Neural cell (in vitro differentiated cells): Measurements from ENCODE around the gene COPS9. TPM values are rescaled to one million over a fixed set of nuclear protein-coding genes. Genes with fewer than 3 reads are reported as not detected.

Experiments
- H2AFZ ChIP-seq: fragments of 200-600, 300-800 bp; sonication (generic), shearing (Covaris generic); 2 replicates; pipeline ENCODE4 v1.6.0; 2014; ENCODE audit warnings: low read depth, mild to moderate bottlenecking, antibody characterized with exemption, low read length, moderate library complexity
- H3F3A ChIP-seq: fragments of 200-600 bp; shearing (Covaris generic); 2 replicates; pipeline ENCODE4 v1.6.1; 2016; ENCODE audit warnings: mild to moderate bottlenecking, moderate library complexity, mixed read lengths, antibody characterized with exemption, low read length; ENCODE audit not compliant: insufficient read depth, poor library complexity, severe bottlenecking
- H3K27ac ChIP-seq: fragments of 200-600, 300-800 bp; sonication (generic), shearing (Covaris generic); 2 replicates; pipeline ENCODE4 v1.5.1; 2014; ENCODE audit warnings: mild to moderate bottlenecking, low read length, moderate library complexity
- H3K27me3 ChIP-seq: fragments of 300-800, 200-600 bp; sonication (generic), shearing (Covaris generic); 2 replicates; pipeline ENCODE4 v1.6.0; 2014; ENCODE audit warnings: mild to moderate bottlenecking, low read depth, low read length, moderate library complexity; ENCODE audit not compliant: insufficient read depth
- H3K36me3 ChIP-seq: fragments of 300-800, 200-600 bp; sonication (generic), shearing (Covaris generic); 2 replicates; pipeline ENCODE4 v1.5.1; 2014; ENCODE audit warnings: mild to moderate bottlenecking, antibody characterized with exemption, low read length, moderate library complexity; ENCODE audit not compliant: insufficient read depth
- H3K4me2 ChIP-seq: fragments of 300-800, 200-600 bp; sonication (generic), shearing (Covaris generic); 2 replicates; pipeline ENCODE4 v1.6.0; 2014; ENCODE audit warnings: mild to moderate bottlenecking, low read length
- H3K4me3 ChIP-seq: fragments of 300-800, 200-600 bp; sonication (generic), shearing (Covaris generic); 2 replicates; pipeline ENCODE4 v1.5.1; 2014; ENCODE audit warnings: mild to moderate bottlenecking, low read length, moderate library complexity
- H3K79me2 ChIP-seq: fragments of 200-600 bp; shearing (Covaris generic); replicated peaks from 2 replicates; pipeline ENCODE4 v1.6.0; 2014; ENCODE audit warnings: mild to moderate bottlenecking, low read length, moderate library complexity; ENCODE audit not compliant: insufficient read depth
- H3K9ac ChIP-seq: fragments of 300-800, 200-600 bp; sonication (generic), shearing (Covaris generic); 2 replicates; pipeline ENCODE4 v1.6.1; 2016; ENCODE audit warnings: mild to moderate bottlenecking, low read length, mixed read lengths
- H3K9me2 ChIP-seq: fragments of 200-600 bp; shearing (Covaris generic); 2 replicates; pipeline ENCODE4 v1.6.1; 2016; ENCODE audit warnings: mild to moderate bottlenecking, low read length, mixed read lengths; ENCODE audit not compliant: insufficient read depth
- H3K9me3 ChIP-seq: fragments of 200-600, 300-800 bp; sonication (generic), shearing (Covaris generic); 2 replicates; pipeline ENCODE4 v1.6.1; 2016; ENCODE audit warnings: mild to moderate bottlenecking, mixed run types, low read length, moderate library complexity, mixed read lengths
- H4K20me1 ChIP-seq: fragments of 200-600 bp; shearing (Covaris generic); 2 replicates; pipeline ENCODE4 v1.6.1; 2016; ENCODE audit warnings: mild to moderate bottlenecking, mixed run types; ENCODE audit not compliant: insufficient read depth
- EP300 ChIP-seq: fragments of 450-650 bp; conservative IDR thresholded peaks from 2 replicates; pipeline ENCODE4 v1.6.1; 2014; ENCODE audit warnings: antibody characterized with exemption, mild to moderate bottlenecking, moderate library complexity; ENCODE audit not compliant: poor library complexity, severe bottlenecking
- EZH2 ChIP-seq: fragments of 200-600, 300-800 bp; shearing (Covaris generic), sonication (generic); IDR thresholded peaks from 2 replicates; pipeline ENCODE4 v1.6.1; 2014; ENCODE audit warnings: antibody characterized with exemption, low read length, borderline replicate concordance, mild to moderate bottlenecking; ENCODE audit not compliant: insufficient read depth, poor library complexity, severe bottlenecking
- MXI1 ChIP-seq: fragments of 450-650 bp; conservative IDR thresholded peaks from 2 replicates; pipeline ENCODE4 v1.6.1; 2014; ENCODE audit warnings: antibody characterized with exemption, mild to moderate bottlenecking; ENCODE audit not compliant: poor library complexity, severe bottlenecking
- POLR2AphosphoS5 ChIP-seq: IDR thresholded peaks from 2 replicates; pipeline ENCODE4 v1.6.1; 2012
- RAD21 ChIP-seq: fragments of 450-650 bp; conservative IDR thresholded peaks from 2 replicates; pipeline ENCODE4 v1.6.1; 2014; ENCODE audit warnings: antibody characterized with exemption, mild to moderate bottlenecking, moderate library complexity
- SMC3 ChIP-seq: fragments of 450-650 bp; conservative IDR thresholded peaks from 2 replicates; pipeline ENCODE4 v1.6.1; 2014; ENCODE audit warnings: antibody characterized with exemption, mild to moderate bottlenecking, moderate library complexity; ENCODE audit not compliant: poor library complexity
- TAF1 ChIP-seq: IDR thresholded peaks from 2 replicates; pipeline ENCODE4 v1.6.1; 2012; ENCODE audit warnings: low read depth
- polyA plus RNA-seq: library from polyadenylated mRNA; depleted of rRNA; stranded (reverse); fragments of >200 nt; gene quantifications from 2 replicates; pipeline ENCODE4 v1.2.3, GENCODE V29; 2014
- TF ChIP-seq, protein P1 (sequence below): IDR thresholded peaks from 2 replicates; pipeline ENCODE4 v1.6.1; 2012; ENCODE audit warnings: borderline replicate concordance
- TF ChIP-seq, protein P2 (sequence below): fragments of 450-650 bp; IDR thresholded peaks from 2 replicates; pipeline ENCODE4 v1.5.1; 2014; ENCODE audit warnings: antibody characterized with exemption, mild to moderate bottlenecking, moderate library complexity; ENCODE audit not compliant: poor library complexity, severe bottlenecking

The COPS9 gene
- polyA plus RNA-seq, 1 donor from 2014 or later = 359 TPM

DNA sequence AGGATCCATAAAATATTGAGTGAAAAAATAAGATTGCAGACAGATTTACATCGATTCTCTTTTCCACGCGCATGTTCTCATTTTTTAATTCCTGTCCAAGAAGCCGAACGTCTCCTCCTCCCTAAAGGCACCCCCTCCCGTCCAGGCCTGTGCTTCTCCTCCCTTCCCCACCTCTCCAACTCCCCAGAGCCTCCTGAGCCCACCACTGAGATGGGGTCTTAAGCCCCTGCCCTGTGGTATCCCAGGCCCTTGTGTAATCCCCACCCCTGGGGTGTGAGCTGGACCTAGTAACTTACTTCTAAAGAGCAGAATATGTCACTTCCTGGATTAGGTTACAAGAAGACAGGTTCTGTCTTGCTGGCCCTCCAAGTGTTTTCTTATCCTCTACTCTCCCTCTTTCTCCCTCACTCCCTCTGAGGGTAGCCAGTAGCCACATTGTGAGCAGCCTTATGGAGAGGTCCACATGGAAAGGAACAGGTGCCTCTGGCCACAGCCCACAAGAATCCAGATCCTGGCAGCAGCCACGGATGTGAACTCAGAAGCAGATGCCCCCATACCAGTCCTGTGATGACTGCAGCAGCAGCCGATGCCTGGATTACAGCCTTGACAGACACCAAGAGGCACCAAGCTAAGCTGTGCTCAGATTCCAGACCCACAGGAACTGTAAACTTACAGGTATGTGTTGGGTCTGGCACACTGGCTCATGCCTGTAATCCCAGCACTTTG is 44.0 kb upstream of the COPS9 start:
- no peak overlapping the region for H3K4me3 ChIP-seq
- no peak overlapping the region for H2AFZ ChIP-seq
- H3K27me3 ChIP-seq = no peaks in the 10 kb centered on the region
- no peak overlapping the region for H3K27ac ChIP-seq
- H3K9me3 ChIP-seq = no peaks in the 10 kb centered on the region
- no peak for TF ChIP-seq EP300
- no peak for TF ChIP-seq EZH2
- no peak for TF ChIP-seq POLR2AphosphoS5
- TF ChIP-seq SMC3 = no peak
- TF ChIP-seq RAD21 = no peak
- TF ChIP-seq, protein P1, sequence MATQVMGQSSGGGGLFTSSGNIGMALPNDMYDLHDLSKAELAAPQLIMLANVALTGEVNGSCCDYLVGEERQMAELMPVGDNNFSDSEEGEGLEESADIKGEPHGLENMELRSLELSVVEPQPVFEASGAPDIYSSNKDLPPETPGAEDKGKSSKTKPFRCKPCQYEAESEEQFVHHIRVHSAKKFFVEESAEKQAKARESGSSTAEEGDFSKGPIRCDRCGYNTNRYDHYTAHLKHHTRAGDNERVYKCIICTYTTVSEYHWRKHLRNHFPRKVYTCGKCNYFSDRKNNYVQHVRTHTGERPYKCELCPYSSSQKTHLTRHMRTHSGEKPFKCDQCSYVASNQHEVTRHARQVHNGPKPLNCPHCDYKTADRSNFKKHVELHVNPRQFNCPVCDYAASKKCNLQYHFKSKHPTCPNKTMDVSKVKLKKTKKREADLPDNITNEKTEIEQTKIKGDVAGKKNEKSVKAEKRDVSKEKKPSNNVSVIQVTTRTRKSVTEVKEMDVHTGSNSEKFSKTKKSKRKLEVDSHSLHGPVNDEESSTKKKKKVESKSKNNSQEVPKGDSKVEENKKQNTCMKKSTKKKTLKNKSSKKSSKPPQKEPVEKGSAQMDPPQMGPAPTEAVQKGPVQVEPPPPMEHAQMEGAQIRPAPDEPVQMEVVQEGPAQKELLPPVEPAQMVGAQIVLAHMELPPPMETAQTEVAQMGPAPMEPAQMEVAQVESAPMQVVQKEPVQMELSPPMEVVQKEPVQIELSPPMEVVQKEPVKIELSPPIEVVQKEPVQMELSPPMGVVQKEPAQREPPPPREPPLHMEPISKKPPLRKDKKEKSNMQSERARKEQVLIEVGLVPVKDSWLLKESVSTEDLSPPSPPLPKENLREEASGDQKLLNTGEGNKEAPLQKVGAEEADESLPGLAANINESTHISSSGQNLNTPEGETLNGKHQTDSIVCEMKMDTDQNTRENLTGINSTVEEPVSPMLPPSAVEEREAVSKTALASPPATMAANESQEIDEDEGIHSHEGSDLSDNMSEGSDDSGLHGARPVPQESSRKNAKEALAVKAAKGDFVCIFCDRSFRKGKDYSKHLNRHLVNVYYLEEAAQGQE = no peak
- TF ChIP-seq MXI1 = no peak
- TF ChIP-seq, protein P2, sequence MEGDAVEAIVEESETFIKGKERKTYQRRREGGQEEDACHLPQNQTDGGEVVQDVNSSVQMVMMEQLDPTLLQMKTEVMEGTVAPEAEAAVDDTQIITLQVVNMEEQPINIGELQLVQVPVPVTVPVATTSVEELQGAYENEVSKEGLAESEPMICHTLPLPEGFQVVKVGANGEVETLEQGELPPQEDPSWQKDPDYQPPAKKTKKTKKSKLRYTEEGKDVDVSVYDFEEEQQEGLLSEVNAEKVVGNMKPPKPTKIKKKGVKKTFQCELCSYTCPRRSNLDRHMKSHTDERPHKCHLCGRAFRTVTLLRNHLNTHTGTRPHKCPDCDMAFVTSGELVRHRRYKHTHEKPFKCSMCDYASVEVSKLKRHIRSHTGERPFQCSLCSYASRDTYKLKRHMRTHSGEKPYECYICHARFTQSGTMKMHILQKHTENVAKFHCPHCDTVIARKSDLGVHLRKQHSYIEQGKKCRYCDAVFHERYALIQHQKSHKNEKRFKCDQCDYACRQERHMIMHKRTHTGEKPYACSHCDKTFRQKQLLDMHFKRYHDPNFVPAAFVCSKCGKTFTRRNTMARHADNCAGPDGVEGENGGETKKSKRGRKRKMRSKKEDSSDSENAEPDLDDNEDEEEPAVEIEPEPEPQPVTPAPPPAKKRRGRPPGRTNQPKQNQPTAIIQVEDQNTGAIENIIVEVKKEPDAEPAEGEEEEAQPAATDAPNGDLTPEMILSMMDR = no peak
- no peak for TF ChIP-seq TAF1
- no peaks in the 10 kb centered on the region for H4K20me1 ChIP-seq
- H3K36me3 ChIP-seq = no peaks in the 10 kb centered on the region
- H3K4me2 ChIP-seq = no peak overlapping the region
- H3F3A ChIP-seq = no peaks in the 10 kb centered on the region
- no peak overlapping the region for H3K9ac ChIP-seq
- no peaks in the 10 kb centered on the region for H3K9me2 ChIP-seq
- H3K79me2 ChIP-seq = no peaks in the 10 kb centered on the region

DNA sequence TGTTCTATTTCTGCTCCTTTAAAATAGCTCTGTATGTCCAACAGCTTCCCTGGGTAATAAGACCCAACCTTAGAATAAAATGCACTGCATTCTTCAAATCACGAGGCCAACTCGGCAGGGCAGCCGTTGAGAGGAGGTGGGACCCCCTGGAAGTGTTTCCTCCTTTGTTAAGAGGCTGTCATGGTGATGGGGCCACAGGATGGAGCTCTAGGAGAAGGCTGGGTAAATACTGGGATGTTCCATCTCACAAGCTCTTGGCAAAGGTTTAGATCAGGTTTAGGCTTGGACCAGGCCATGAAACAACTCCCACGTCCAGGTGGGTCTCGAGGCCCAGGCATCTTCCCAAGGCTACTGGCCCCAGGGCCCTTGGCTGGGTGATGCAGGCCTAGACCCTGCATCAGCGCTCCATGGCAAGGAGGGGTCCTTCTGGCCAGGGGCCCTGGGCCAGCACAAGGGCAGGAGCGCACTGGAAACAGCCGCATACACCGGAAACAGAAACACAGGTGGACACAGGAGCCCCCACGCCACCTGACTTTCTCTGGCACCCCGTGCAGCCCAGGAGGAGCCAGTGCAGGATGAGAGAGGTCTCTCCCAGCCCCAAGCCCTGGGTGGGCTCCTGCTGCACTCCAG is 43.2 kb upstream of the COPS9 start:
- H3K36me3 ChIP-seq = no peaks in the 10 kb centered on the region
- H3K27ac ChIP-seq = no peak overlapping the region

More for the DNA sequence above, 43.2 kb upstream of the COPS9 start:
- Histone ChIP-seq H4K20me1 (no peaks in the 10 kb centered on the region), H3K79me2 (no peaks in the 10 kb centered on the region), H3K9me2 (no peaks in the 10 kb centered on the region), H3K9me3 (no peaks in the 10 kb centered on the region), H3K4me2 (no peak overlapping the region), H3F3A (no peaks in the 10 kb centered on the region), H3K4me3 (no peak overlapping the region), H3K27me3 (no peaks in the 10 kb centered on the region), H2AFZ (no peak overlapping the region), H3K9ac (no peak overlapping the region)
- no peak for TF ChIP-seq EP300
- no peak for TF ChIP-seq MXI1
- no peak for TF ChIP-seq TAF1
- no peak for TF ChIP-seq POLR2AphosphoS5
- TF ChIP-seq, protein P2 = no peak
- TF ChIP-seq, protein P1 = no peak
- TF ChIP-seq RAD21 = no peak
- no peak for TF ChIP-seq SMC3
- no peak for TF ChIP-seq EZH2
